Common myeloid progenitor, CD34-positive (primary cell): ENCODE data around the gene BCAR3.

Source experiments
- CTCF ChIA-PET: fragments of 350-600 bp; sonication (Branson Sonifier 250); formaldehyde crosslinking; loops from one replicate; lab custom pipeline; 2021; ENCODE audit warnings: antibody characterized with exemption; lab: Charles Lee
- POLR2A ChIA-PET: fragments of 350-600 bp; sonication (Branson Sonifier 250); formaldehyde crosslinking; loops from one replicate; lab custom pipeline; 2021; ENCODE audit warnings: antibody characterized with exemption; lab: Charles Lee
- DNase-seq, 3 donors: peaks; one replicate each; pipeline versions ENCODE4 v3.0.0 to v3.0.0-alpha.2; 2013
- H3K27ac ChIP-seq, 2 experiments: 1 replicate in 1 of 2; 2 replicates in 1 of 2; pipeline ENCODE4 v1.7.0; 2013; ENCODE audit warnings: inconsistent platforms in 2 of 2, low read length in 2 of 2, mild to moderate bottlenecking in 2 of 2, low read depth in 1 of 2, moderate library complexity in 1 of 2; ENCODE audit not compliant: severe bottlenecking in 2 of 2, insufficient read depth in 1 of 2, poor library complexity in 1 of 2
- H3K27me3 ChIP-seq, 5 experiments: replicated peaks in 2 of 5; 1 replicate in 3 of 5; 2 replicates in 2 of 5; pipeline versions ENCODE4 v1.6.1 to v1.7.0; 2013; ENCODE audit warnings: low read length in 4 of 5, mild to moderate bottlenecking in 2 of 5, moderate library complexity in 2 of 5, inconsistent platforms in 1 of 5; ENCODE audit not compliant: insufficient read depth in 5 of 5, control insufficient read depth in 4 of 5
- H3K36me3 ChIP-seq, 4 experiments: 1 replicate in 2 of 4; 2 replicates in 2 of 4; pipeline versions ENCODE4 v1.6.1 to v1.7.0; 2013; ENCODE audit warnings: low read length in 3 of 4, control low read depth in 1 of 4, mild to moderate bottlenecking in 1 of 4; ENCODE audit not compliant: control insufficient read depth in 4 of 4, insufficient read depth in 4 of 4
- H3K4me1 ChIP-seq, 4 experiments: 1 replicate in 3 of 4; 2 replicates in 1 of 4; pipeline versions ENCODE4 v1.6.1 to v1.7.1; 2013; ENCODE audit warnings: low read length in 3 of 4, mild to moderate bottlenecking in 3 of 4, control low read depth in 1 of 4, inconsistent platforms in 1 of 4, moderate library complexity in 1 of 4; ENCODE audit not compliant: control insufficient read depth in 4 of 4, insufficient read depth in 4 of 4; ENCODE audit errors: control extremely low read depth in 1 of 4
- H3K4me3 ChIP-seq, 7 experiments: 1 replicate in 4 of 7; 2 replicates in 3 of 7; pipeline versions ENCODE4 v1.5.1 to v1.7.0; 2013; ENCODE audit warnings: mild to moderate bottlenecking in 7 of 7, low read length in 6 of 7, moderate library complexity in 6 of 7, inconsistent platforms in 2 of 7, low read depth in 2 of 7, control low read depth in 1 of 7; ENCODE audit not compliant: insufficient read depth in 4 of 7, control insufficient read depth in 1 of 7; ENCODE audit errors: extremely low read depth in 1 of 7
- H3K9me3 ChIP-seq, 5 experiments: 1 replicate in 4 of 5; 2 replicates in 1 of 5; pipeline versions ENCODE4 v1.6.1 to v1.7.1; 2013; ENCODE audit warnings: low read length in 4 of 5, mild to moderate bottlenecking in 2 of 5, inconsistent platforms in 1 of 5, low read depth in 1 of 5, moderate library complexity in 1 of 5; ENCODE audit not compliant: control insufficient read depth in 4 of 5, insufficient read depth in 2 of 5; ENCODE audit errors: control extremely low read depth in 1 of 5
- WGBS: methylation state at CpG from one replicate; pipeline ENCODE4 v1.1.5; 2013; ENCODE audit not compliant: insufficient coverage; 5-methylcytosine and 5-hydroxymethylcytosine counted together

The BCAR3 gene

DNA sequence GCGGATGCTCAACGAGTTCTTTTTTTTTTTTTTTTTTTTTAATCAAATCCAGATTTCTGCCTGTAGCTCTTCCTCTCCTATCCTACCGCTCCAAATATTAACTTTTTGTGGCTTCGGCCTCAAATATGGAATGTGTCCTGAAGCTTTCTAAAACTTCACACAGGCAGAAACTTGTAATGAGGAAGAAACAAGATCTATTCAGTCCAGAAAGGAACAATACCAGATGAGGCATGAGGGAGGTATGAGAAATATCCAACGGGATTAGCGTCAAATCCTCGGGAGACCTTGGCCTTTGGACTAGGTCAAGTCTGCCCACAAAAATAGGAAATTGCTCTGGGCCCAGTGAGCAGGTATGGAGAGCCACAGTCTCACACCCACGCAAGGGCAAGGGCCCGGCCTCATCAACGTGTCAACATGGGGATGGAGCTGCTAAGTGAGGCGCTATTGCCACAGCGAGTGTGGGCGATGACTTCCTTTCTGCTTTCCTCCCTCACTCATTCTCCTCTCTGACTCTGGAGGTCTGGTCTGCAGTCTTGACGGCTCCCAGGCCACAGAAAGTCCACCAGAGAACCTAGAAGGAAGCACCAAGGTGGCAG is 66.6 kb downstream of the BCAR3 start:
- peaks cover 0 to 10% (median 9%) of the 10 kb centered on the region in 4 experiments for H3K4me1 ChIP-seq

DNA sequence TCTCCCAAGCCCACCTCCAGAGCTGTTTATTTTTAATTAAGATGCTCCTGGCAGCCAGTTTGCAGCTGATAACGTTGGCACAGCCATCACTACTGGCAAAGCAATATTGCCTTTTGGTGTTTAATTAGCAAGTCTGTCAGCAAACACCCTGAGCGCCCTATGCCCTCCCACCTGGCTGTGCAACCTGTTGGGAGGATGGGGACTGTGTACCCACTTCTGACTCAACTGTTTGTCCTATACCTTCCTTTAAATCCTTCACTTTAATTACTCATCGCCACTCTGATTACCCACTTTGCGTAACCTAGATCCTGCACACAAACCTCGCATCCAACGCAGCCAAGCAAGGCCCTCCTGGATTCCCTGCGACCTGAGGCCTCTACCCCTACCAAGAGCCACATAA is 67.1 kb downstream of the BCAR3 start:
- POLR2A ChIA-PET = no interaction called here
- Histone ChIP-seq H3K4me1 (peaks cover 0 to 10% (median 9%) of the 10 kb centered on the region in 4 experiments), H3K36me3 (no peaks in the 10 kb centered on the region), H3K27me3 (no peaks in the 10 kb centered on the region), H3K9me3 (no peaks in the 10 kb centered on the region), H3K27ac (no peak overlapping the region), H3K4me3 (no peak overlapping the region)
- CTCF ChIA-PET = interaction anchor here (1.1 kb wide), 1 partner anchor 9 kb away, joined by 4 read pairs; no protein-coding TSS in a partner anchor
- DNase-seq = no peak
- WGBS = 96% methylated on average over 7 of the region's 7 CpGs

More for the DNA sequence above, 66.6 kb downstream of the BCAR3 start:
- ChIA-PET CTCF (interaction anchor here (1.4 kb wide), 1 partner anchor 167 kb away, joined by 3 read pairs; no protein-coding TSS in a partner anchor), POLR2A (no interaction called here)
- DNase-seq = no peak
- no peaks in the 10 kb centered on the region for H3K27me3 ChIP-seq
- H3K9me3 ChIP-seq = no peaks in the 10 kb centered on the region
- no peaks in the 10 kb centered on the region for H3K36me3 ChIP-seq
- over 99% methylated on average over 13 of the region's 14 CpGs for WGBS
- H3K4me3 ChIP-seq = no peak overlapping the region
- no peak overlapping the region for H3K27ac ChIP-seq

GRCh38 chr1:93613898-93614297 is 67.7 kb downstream of the BCAR3 start:
- CTCF ChIA-PET = interaction anchor here (0.8 to 1.1 kb wide), 2 partner anchors 10 to 309 kb away, joined by 4 read pairs; no protein-coding TSS in a partner anchor

GRCh38 chr1:93612510-93612909 is 69.1 kb downstream of the BCAR3 start:
- ChIA-PET POLR2A (no interaction called here), CTCF (no interaction called here)
- DNase-seq = no peak
- Histone ChIP-seq H3K4me1 (peaks cover 0 to 10% (median 9%) of the 10 kb centered on the region in 4 experiments), H3K4me3 (no peak overlapping the region), H3K27me3 (no peaks in the 10 kb centered on the region), H3K9me3 (no peaks in the 10 kb centered on the region), H3K36me3 (no peaks in the 10 kb centered on the region), H3K27ac (no peak overlapping the region)
- 92% methylated on average over 3 of the region's 3 CpGs for WGBS

More at GRCh38 chr1:93613898-93614297, 67.7 kb downstream of the BCAR3 start:
- Histone ChIP-seq H3K36me3 (no peaks in the 10 kb centered on the region), H3K4me1 (peaks cover 0 to 10% (median 9%) of the 10 kb centered on the region in 4 experiments), H3K9me3 (no peaks in the 10 kb centered on the region), H3K27me3 (no peaks in the 10 kb centered on the region), H3K27ac (no peak overlapping the region), H3K4me3 (no peak overlapping the region)
- POLR2A ChIA-PET = no interaction called here
- WGBS = 97% methylated on average over 10 of the region's 11 CpGs
- no peak for DNase-seq

- Histone ChIP-seq H3K27me3 (peaks cover 0 to under 1% (median 0%) of the 10 kb centered on the region in 5 experiments), H3K4me3 (no peak overlapping the region), H3K9me3 (no peaks in the 10 kb centered on the region), H3K4me1 (peaks cover 0 to 2% (median 1%) of the 10 kb centered on the region in 4 experiments), H3K36me3 (no peaks in the 10 kb centered on the region), H3K27ac (no peak overlapping the region)
- WGBS = 97% methylated on average over 4 of the region's 5 CpGs
- DNase-seq = no peak
- ChIA-PET CTCF (no interaction called here), POLR2A (no interaction called here)
Observed at GRCh38 chr1:93611668-93612067, 70.0 kb downstream of the BCAR3 start.

GRCh38 chr1:93609536-93609935 is 72.1 kb downstream of the BCAR3 start:
- WGBS = 94% methylated on average over 7 of the region's 8 CpGs

More at GRCh38 chr1:93609536-93609935, 72.1 kb downstream of the BCAR3 start:
- H3K4me3 ChIP-seq = no peak overlapping the region
- no peaks in the 10 kb centered on the region for H3K9me3 ChIP-seq
- CTCF ChIA-PET = interaction anchor here (4.9 kb wide), 1 partner anchor 10 kb away, joined by 17 read pairs; no protein-coding TSS in a partner anchor
- DNase-seq = no peak
- no peaks in the 10 kb centered on the region for H3K4me1 ChIP-seq
- H3K36me3 ChIP-seq = no peaks in the 10 kb centered on the region
- no peak overlapping the region for H3K27ac ChIP-seq
- H3K27me3 ChIP-seq = peaks cover 0 to 1% (median 0%) of the 10 kb centered on the region in 5 experiments
- POLR2A ChIA-PET = no interaction called here
